WTC11 (cell line): Measurements from ENCODE around the gene HOXA2.

Experiments used
- SMAD3 ChIP-seq: sonication (generic); formaldehyde crosslinking; IDR thresholded peaks from 2 replicates; pipeline ENCODE4 v1.8.0; 2022; ENCODE audit warnings: missing genetic modification reagents, mild to moderate bottlenecking, borderline replicate concordance
- TF ChIP-seq, protein P1 (sequence below): fragments of 200-600 bp; IDR thresholded peaks from 2 replicates; pipeline ENCODE4 v1.8.0; 2022; ENCODE audit warnings: antibody characterized with exemption

DNA sequence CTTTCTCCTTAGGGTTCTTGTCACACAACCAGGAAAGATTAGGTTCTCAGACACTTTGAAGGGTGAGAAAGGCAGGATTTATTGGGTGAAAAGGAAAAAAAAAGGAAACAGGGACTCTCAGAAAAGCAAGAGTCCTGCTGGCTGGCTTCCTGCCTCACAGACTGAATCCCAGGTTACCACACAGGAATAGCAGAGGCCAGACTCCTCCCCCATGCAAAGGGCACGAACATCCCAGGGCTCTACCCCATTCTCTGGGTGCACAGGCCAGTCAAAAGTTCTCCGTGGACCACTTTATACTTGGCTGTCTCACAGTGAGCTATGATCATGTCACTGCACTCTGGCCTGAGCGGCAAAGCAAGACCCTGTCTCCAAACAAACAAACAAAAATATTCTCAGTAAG is 49.3 kb downstream of the HOXA2 start:
- TF ChIP-seq SMAD3: no peak
- TF ChIP-seq, protein P1, sequence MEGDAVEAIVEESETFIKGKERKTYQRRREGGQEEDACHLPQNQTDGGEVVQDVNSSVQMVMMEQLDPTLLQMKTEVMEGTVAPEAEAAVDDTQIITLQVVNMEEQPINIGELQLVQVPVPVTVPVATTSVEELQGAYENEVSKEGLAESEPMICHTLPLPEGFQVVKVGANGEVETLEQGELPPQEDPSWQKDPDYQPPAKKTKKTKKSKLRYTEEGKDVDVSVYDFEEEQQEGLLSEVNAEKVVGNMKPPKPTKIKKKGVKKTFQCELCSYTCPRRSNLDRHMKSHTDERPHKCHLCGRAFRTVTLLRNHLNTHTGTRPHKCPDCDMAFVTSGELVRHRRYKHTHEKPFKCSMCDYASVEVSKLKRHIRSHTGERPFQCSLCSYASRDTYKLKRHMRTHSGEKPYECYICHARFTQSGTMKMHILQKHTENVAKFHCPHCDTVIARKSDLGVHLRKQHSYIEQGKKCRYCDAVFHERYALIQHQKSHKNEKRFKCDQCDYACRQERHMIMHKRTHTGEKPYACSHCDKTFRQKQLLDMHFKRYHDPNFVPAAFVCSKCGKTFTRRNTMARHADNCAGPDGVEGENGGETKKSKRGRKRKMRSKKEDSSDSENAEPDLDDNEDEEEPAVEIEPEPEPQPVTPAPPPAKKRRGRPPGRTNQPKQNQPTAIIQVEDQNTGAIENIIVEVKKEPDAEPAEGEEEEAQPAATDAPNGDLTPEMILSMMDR: no peak
